Germinal center (tissue), 1 donor: Measurements from ENCODE around the gene CCDC167.
A peak's percentile ranks its signal among the peaks of the same experiment; 100 is the strongest.
"Not testable (repeated sequence)": the region's sequence is repeated elsewhere in the genome, so short reads cannot be mapped to it uniquely, and the experiment has no call there.

Experiments
- DNase-seq: peaks from one replicate; pipeline ENCODE4 v3.0.0; 2012; ENCODE audit warnings: mixed read lengths, low spot score

CCDC167 gene

GRCh38 chr6:37507690-37508421 lies 8.2 kb upstream of the CCDC167 start:
- DNase-seq: no peak

- DNase-seq: no peak
Measured at GRCh38 chr6:37507077-37507476, 7.4 kb upstream of the CCDC167 start.

- no peak for DNase-seq
Measured at GRCh38 chr6:37506479-37506878, 6.8 kb upstream of the CCDC167 start.

GRCh38 chr6:37504024-37504423 lies 4.3 kb upstream of the CCDC167 start:
- no peak for DNase-seq

GRCh38 chr6:37503309-37503965 lies 3.7 kb upstream of the CCDC167 start:
- DNase-seq: peak; percentile 63

- peak; percentile 45 for DNase-seq
Measured at GRCh38 chr6:37502703-37503291, 3.1 kb upstream of the CCDC167 start.

- DNase-seq: no peak
Measured at GRCh38 chr6:37501632-37502491, 2.2 kb upstream of the CCDC167 start.

GRCh38 chr6:37500904-37501303 lies 1.2 kb upstream of the CCDC167 start:
- DNase-seq: not testable (repeated sequence)

- DNase-seq: no peak
Measured at GRCh38 chr6:37500294-37500608, 558 bp upstream of the CCDC167 start.

- DNase-seq: peak; percentile 38
Measured at GRCh38 chr6:37496951-37497885, 2.5 kb downstream of the CCDC167 start.

- DNase-seq: no peak
Measured at GRCh38 chr6:37495244-37495934, 4.3 kb downstream of the CCDC167 start.

- DNase-seq: no peak
Measured at GRCh38 chr6:37493661-37493995, 6.1 kb downstream of the CCDC167 start.

GRCh38 chr6:37492991-37493660 lies 6.6 kb downstream of the CCDC167 start:
- no peak for DNase-seq

GRCh38 chr6:37492236-37492972 lies 7.3 kb downstream of the CCDC167 start:
- no peak for DNase-seq

GRCh38 chr6:37491830-37492208 lies 7.9 kb downstream of the CCDC167 start:
- no peak for DNase-seq

GRCh38 chr6:37491171-37491829 lies 8.4 kb downstream of the CCDC167 start:
- DNase-seq: no peak

- DNase-seq: no peak
Measured at GRCh38 chr6:37490536-37491170, 9.0 kb downstream of the CCDC167 start.

GRCh38 chr6:37489697-37490336 lies 9.9 kb downstream of the CCDC167 start:
- peak; percentile 50 for DNase-seq
